Measurements from ENCODE around the gene LMTK2. TPM values are rescaled to one million over a fixed set of nuclear protein-coding genes. Genes with fewer than 3 reads are reported as not detected.
"Not testable (repeated sequence)": the region's sequence is repeated elsewhere in the genome, so short reads cannot be mapped to it uniquely, and the experiment has no call there.

Gene LMTK2
- total and polyA plus RNA-seq, 10 donors = 1.3 to 22.8 (median 18.6) TPM

DNA sequence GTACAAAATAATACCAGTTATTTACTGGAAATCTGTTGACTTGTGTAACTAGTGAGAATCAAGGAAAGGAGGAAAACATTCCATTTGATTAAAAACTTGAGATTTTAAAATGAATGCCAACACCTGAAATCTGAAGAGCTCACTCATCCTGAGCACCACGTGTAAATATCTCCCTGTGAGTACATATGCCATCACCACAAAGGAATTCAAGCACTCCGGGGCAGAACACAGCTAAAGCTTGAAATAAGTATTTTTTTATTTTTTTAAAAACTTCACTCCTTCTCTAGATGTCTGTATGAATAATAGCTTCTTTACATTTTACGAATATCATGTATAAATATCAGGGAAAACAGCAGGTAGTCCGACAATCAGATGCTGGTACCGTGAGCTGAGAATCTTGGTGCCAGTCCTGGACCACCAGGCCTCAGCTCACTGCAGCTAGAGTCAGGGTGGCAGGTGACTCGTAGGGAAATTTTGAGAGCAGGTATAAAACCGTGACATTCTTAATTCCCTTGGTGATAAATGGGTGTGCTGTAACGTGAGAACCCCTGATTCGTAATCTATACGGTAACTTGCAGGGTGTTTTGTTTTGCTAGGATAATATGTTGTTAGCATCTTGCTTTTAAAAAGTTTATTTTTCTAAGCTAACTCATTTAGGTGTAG, 12.7 kb downstream of the LMTK2 start:
- Histone ChIP-seq H3K9me3 (no peaks in the 10 kb centered on the region), H3K4me3 (no peak overlapping the region), H3K27me3 (replicated peaks in 1 of 7) (peaks cover 0 to 12% (median 0%) of the 10 kb centered on the region in 7 donors), H3K4me1 (peaks cover 0 to 72% (median 22%) of the 10 kb centered on the region in 6 donors), H3K27ac (no peak overlapping the region), H3K36me3 (peaks cover 0 to 9% (median 0%) of the 10 kb centered on the region in 6 donors)
- TF ChIP-seq POLR2AphosphoS5 (IDR thresholded peaks at IDR 0.05) (no peak), POLR2A (IDR thresholded peaks at IDR 0.05) (no peak), CTCF (IDR thresholded peaks at IDR 0.05 in 8 of 11, conservative IDR thresholded peaks at IDR 0.05 in 3 of 11) (no peak)
- intact Hi-C loops (cut with DNase I; ENCODE audit: low total_unique reads) = no loop called here
- no peak for DNase-seq
- 84 to 90% (median 85%) methylated on average over 10 of the region's 10 CpGs for WGBS, 5 donors

GRCh38 chr7:98120559-98120958, 13.9 kb downstream of the LMTK2 start:
- no peak for DNase-seq
- peaks cover 0 to 9% (median 0%) of the 10 kb centered on the region in 6 donors for H3K36me3 ChIP-seq
- 42 to 66% (median 55%) methylated on average over 4 of the region's 4 CpGs for WGBS, 5 donors

DNA sequence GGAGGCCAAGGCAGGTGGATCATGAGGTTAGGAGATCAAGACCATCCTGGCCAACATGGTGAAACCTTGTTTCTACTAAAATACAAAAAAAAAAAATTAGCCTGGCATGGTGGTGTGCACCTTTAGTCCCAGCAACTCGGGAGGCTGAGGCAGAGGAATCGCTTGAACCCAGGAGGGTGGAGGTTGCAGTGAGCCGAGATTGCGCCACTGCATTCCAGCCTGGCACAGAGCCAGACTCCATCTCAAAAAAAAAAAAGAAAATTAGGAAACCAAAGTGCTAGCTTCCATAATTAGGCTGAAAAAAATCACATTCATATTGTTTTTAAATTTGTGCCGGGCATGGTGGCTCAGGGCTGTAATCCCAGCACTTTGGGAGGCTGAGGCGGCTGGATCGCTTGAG, 14.7 kb downstream of the LMTK2 start:
- intact Hi-C loops (cut with DNase I; ENCODE audit: low total_unique reads); H3K4me3 ChIP-seq; H3K27ac ChIP-seq; DNase-seq; H3K9me3 ChIP-seq; H3K36me3 ChIP-seq: not testable (repeated sequence)
- 89 to 95% (median 90%) methylated on average over 7 of the region's 7 CpGs for WGBS, 5 donors
- peaks cover 0 to 17% (median 0%) of the 10 kb centered on the region in 7 donors for H3K27me3 ChIP-seq (replicated peaks in 1 of 7)
- peaks cover 2 to 81% (median 35%) of the 10 kb centered on the region in 6 donors for H3K4me1 ChIP-seq

More at GRCh38 chr7:98120559-98120958, 13.9 kb downstream of the LMTK2 start:
- TF ChIP-seq POLR2AphosphoS5 (IDR thresholded peaks at IDR 0.05) (no peak), POLR2A (IDR thresholded peaks at IDR 0.05) (no peak), CTCF (IDR thresholded peaks at IDR 0.05 in 8 of 11, conservative IDR thresholded peaks at IDR 0.05 in 3 of 11) (no peak)
- H3K4me1 ChIP-seq = peaks cover 0 to 79% (median 27%) of the 10 kb centered on the region in 6 donors
- H3K27ac ChIP-seq = no peak overlapping the region
- intact Hi-C loops (cut with DNase I; ENCODE audit: low total_unique reads) = no loop called here
- H3K27me3 ChIP-seq (replicated peaks in 1 of 7) = peaks cover 0 to 17% (median 0%) of the 10 kb centered on the region in 7 donors
- no peaks in the 10 kb centered on the region for H3K9me3 ChIP-seq
- H3K4me3 ChIP-seq = no peak overlapping the region

DNA sequence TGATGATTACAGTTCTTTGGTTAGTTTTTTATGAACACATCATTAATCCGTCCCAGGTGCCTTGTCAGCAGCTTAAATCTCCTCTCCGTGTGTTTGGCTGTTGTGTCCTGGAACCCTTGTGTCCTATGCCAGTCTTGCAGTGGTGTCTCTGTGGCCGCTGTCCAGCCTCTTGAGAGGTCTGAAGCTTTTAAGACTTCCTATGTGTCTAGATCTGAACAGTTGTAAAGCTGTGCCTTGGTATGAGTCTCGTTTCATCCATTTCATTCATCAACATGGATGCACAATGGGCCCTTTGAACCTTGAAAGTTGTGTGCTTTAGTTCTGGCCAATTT, 16.7 kb downstream of the LMTK2 start:
- intact Hi-C loops (cut with DNase I; ENCODE audit: low total_unique reads) = no loop called here
- peaks cover 0 to 26% (median 0%) of the 10 kb centered on the region in 7 donors for H3K27me3 ChIP-seq (replicated peaks in 1 of 7)
- WGBS, 5 donors = 86 to 95% (median 93%) methylated on average over 4 of the region's 4 CpGs
- no peak overlapping the region for H3K27ac ChIP-seq
- no peak for TF ChIP-seq POLR2AphosphoS5 (IDR thresholded peaks at IDR 0.05)
- TF ChIP-seq POLR2A (IDR thresholded peaks at IDR 0.05) = no peak
- TF ChIP-seq CTCF (IDR thresholded peaks at IDR 0.05 in 8 of 11, conservative IDR thresholded peaks at IDR 0.05 in 3 of 11) = no peak
- H3K4me3 ChIP-seq = no peak overlapping the region
- peaks cover 0 to 13% (median 0%) of the 10 kb centered on the region in 6 donors for H3K36me3 ChIP-seq
- DNase-seq = no peak
- peaks cover 5 to 84% (median 38%) of the 10 kb centered on the region in 6 donors for H3K4me1 ChIP-seq
- no peaks in the 10 kb centered on the region for H3K9me3 ChIP-seq
